ENCODE results near the gene DCAF8L1. TPM values are rescaled to one million over a fixed set of nuclear protein-coding genes. Genes with fewer than 3 reads are reported as not detected.
"Not testable (repeated sequence)": the region's sequence is repeated elsewhere in the genome, so short reads cannot be mapped to it uniquely, and the experiment has no call there.

The DCAF8L1 gene
- total and polyA plus RNA-seq, 7 donors: not detected

GRCh38 chrX:27987862-27988646 lies 6.8 kb upstream of the DCAF8L1 start:
- no peaks in the 10 kb centered on the region for H3K36me3 ChIP-seq (ENCODE audit: insufficient read depth in 1 of 2, low read depth in 1 of 2)
- H3K4me3 ChIP-seq: no peak overlapping the region
- no peak for TF ChIP-seq CTCF (IDR thresholded peaks at IDR 0.05)
- no peaks in the 10 kb centered on the region for H3K4me1 ChIP-seq
- ATAC-seq (no peak), DNase-seq (no peak)
- H3K9me3 ChIP-seq: no peaks in the 10 kb centered on the region
- no peaks in the 10 kb centered on the region for H3K27me3 ChIP-seq (ENCODE audit: insufficient read depth in 3 of 3, low read length in 2 of 3)
- 23 to 43% (median 38%) methylated on average over 2 of the region's 2 CpGs for WGBS, 3 donors
- intact Hi-C loops (cut with DNase I): no loop called here
- no peak overlapping the region for H3K27ac ChIP-seq

GRCh38 chrX:27976934-27977333 lies 4.3 kb downstream of the DCAF8L1 start:
- intact Hi-C loops (cut with DNase I); H3K9me3 ChIP-seq; H3K27me3 ChIP-seq (ENCODE audit: insufficient read depth in 3 of 3, low read length in 2 of 3); H3K4me3 ChIP-seq; H3K36me3 ChIP-seq (ENCODE audit: insufficient read depth in 1 of 2, low read depth in 1 of 2); H3K27ac ChIP-seq; DNase-seq; H3K4me1 ChIP-seq; ATAC-seq: not testable (repeated sequence)
- WGBS, 3 donors: 80 to 88% (median 80%) methylated on average over 4 of the region's 4 CpGs

GRCh38 chrX:27976284-27976683 lies 5.0 kb downstream of the DCAF8L1 start:
- Histone ChIP-seq H3K27ac (no peak overlapping the region), H3K4me3 (no peak overlapping the region), H3K9me3 (no peaks in the 10 kb centered on the region), H3K36me3 (ENCODE audit: insufficient read depth in 1 of 2, low read depth in 1 of 2) (no peaks in the 10 kb centered on the region), H3K27me3 (ENCODE audit: insufficient read depth in 3 of 3, low read length in 2 of 3) (no peaks in the 10 kb centered on the region), H3K4me1 (no peaks in the 10 kb centered on the region)
- WGBS, 3 donors: 21 to 27% (median 24%) methylated on average over 4 of the region's 4 CpGs
- ATAC-seq (no peak), DNase-seq (no peak)
- intact Hi-C loops (cut with DNase I): no loop called here
- TF ChIP-seq CTCF (IDR thresholded peaks at IDR 0.05): no peak

- no peak for DNase-seq
- H3K36me3 ChIP-seq (ENCODE audit: insufficient read depth in 1 of 2, low read depth in 1 of 2): no peaks in the 10 kb centered on the region
- no peak for ATAC-seq
- H3K4me1 ChIP-seq: no peaks in the 10 kb centered on the region
- H3K4me3 ChIP-seq: no peak overlapping the region
- no peak overlapping the region for H3K27ac ChIP-seq
- no peaks in the 10 kb centered on the region for H3K9me3 ChIP-seq
- 10 to 35% (median 15%) methylated on average over 2 of the region's 2 CpGs for WGBS, 3 donors
- H3K27me3 ChIP-seq (ENCODE audit: insufficient read depth in 3 of 3, low read length in 2 of 3): no peaks in the 10 kb centered on the region
- intact Hi-C loops (cut with DNase I): no loop called here
- no peak for TF ChIP-seq CTCF (IDR thresholded peaks at IDR 0.05)
Measured at GRCh38 chrX:27968878-27969277, 12.4 kb downstream of the DCAF8L1 start.

GRCh38 chrX:27968352-27968751 lies 12.9 kb downstream of the DCAF8L1 start:
- Histone ChIP-seq H3K27ac (no peak overlapping the region), H3K4me1 (no peaks in the 10 kb centered on the region), H3K4me3 (no peak overlapping the region), H3K36me3 (ENCODE audit: insufficient read depth in 1 of 2, low read depth in 1 of 2) (no peaks in the 10 kb centered on the region), H3K9me3 (no peaks in the 10 kb centered on the region), H3K27me3 (ENCODE audit: insufficient read depth in 3 of 3, low read length in 2 of 3) (no peaks in the 10 kb centered on the region)
- 33 to 61% (median 39%) methylated on average over 2 of the region's 2 CpGs for WGBS, 3 donors
- TF ChIP-seq CTCF (IDR thresholded peaks at IDR 0.05): no peak
- DNase-seq: no peak
- intact Hi-C loops (cut with DNase I): no loop called here
- ATAC-seq: no peak
